Lower leg skin (tissue), 4 donors: Measurements from ENCODE around the gene PAK5. TPM values are rescaled to one million over a fixed set of nuclear protein-coding genes. Genes with fewer than 3 reads are reported as not detected.

ENCODE experiments used
- DNase-seq, 2 donors: peaks; one replicate each; pipeline ENCODE4 v3.0.0-alpha.2; 2019; ENCODE audit warnings: low spot score in 2 of 2
- H3K4me3 ChIP-seq: fragments of 200-600 bp; sonication (generic); 2 replicates; pipeline ENCODE4 v1.5.1; 2017; ENCODE audit warnings: mild to moderate bottlenecking, low read depth; ENCODE audit not compliant: poor library complexity, severe bottlenecking
- CTCF ChIP-seq, 3 donors: fragments of 450-650 bp; IDR thresholded peaks; one replicate each; pipeline ENCODE4 v1.5.1; 2016; ENCODE audit warnings: antibody characterized with exemption in 3 of 3, mild to moderate bottlenecking in 3 of 3, moderate library complexity in 2 of 3
- POLR2A ChIP-seq, 2 donors: fragments of 450-650 bp; IDR thresholded peaks; one replicate each; pipeline ENCODE4 v1.6.1; 2016 to 2017; ENCODE audit warnings: antibody characterized with exemption in 2 of 2, mild to moderate bottlenecking in 1 of 2, moderate library complexity in 1 of 2
- WGBS, 2 donors: methylation state at CpG; one replicate each; pipeline ENCODE4 v1.1.5; 2018; 5-methylcytosine and 5-hydroxymethylcytosine counted together
- intact Hi-C: fragments of 100-400 bp; cut with DNase I; formaldehyde crosslinking; loops from one replicate; pipeline ENCODE4 v1.15.0; 2023; ENCODE audit warnings: low total_unique reads
- total RNA-seq, 4 donors: library from RNA; depleted of rRNA; stranded (reverse); fragments of >200 nt; gene quantifications; one replicate each; pipeline ENCODE4 v1.1.0, GENCODE V29; 2016

PAK5 gene
- total RNA-seq, 4 donors from 2014 or later = 0.08 to 0.46 (median 0.18) TPM

GRCh38 chr20:9555781-9556180 lies 283.1 kb downstream of the PAK5 start:
- intact Hi-C loops = no loop called here
- 72 to 74% methylated on average over 2 of the region's 2 CpGs for WGBS, 2 donors
- TF ChIP-seq POLR2A (IDR thresholded peaks at IDR 0.05) (no peak), CTCF (IDR thresholded peaks at IDR 0.05) (no peak)

GRCh38 chr20:9551808-9552550 lies 286.9 kb downstream of the PAK5 start:
- TF ChIP-seq CTCF (IDR thresholded peaks at IDR 0.05) = no peak
- TF ChIP-seq POLR2A (IDR thresholded peaks at IDR 0.05) = no peak

More at GRCh38 chr20:9555781-9556180, 283.1 kb downstream of the PAK5 start:
- no peak for DNase-seq
- H3K4me3 ChIP-seq = no peak overlapping the region

GRCh38 chr20:9550871-9551270 lies 288.0 kb downstream of the PAK5 start:
- intact Hi-C loops = no loop called here
- TF ChIP-seq CTCF (IDR thresholded peaks at IDR 0.05) = no peak
- no peak for TF ChIP-seq POLR2A (IDR thresholded peaks at IDR 0.05)
- no peak for DNase-seq
- 69 to 74% methylated on average over 2 of the region's 2 CpGs for WGBS, 2 donors
- no peak overlapping the region for H3K4me3 ChIP-seq

More at GRCh38 chr20:9551808-9552550, 286.9 kb downstream of the PAK5 start:
- DNase-seq = no peak
- intact Hi-C loops = no loop called here
- WGBS, 2 donors = 60 to 61% methylated on average over 4 of the region's 4 CpGs
- H3K4me3 ChIP-seq = no peak overlapping the region

- TF ChIP-seq CTCF (IDR thresholded peaks at IDR 0.05) (no peak), POLR2A (IDR thresholded peaks at IDR 0.05) (no peak)
- intact Hi-C loops = no loop called here
These were observed 288.6 kb downstream of the PAK5 start for GRCh38 chr20:9550283-9550682.

GRCh38 chr20:9543214-9543613 lies 295.7 kb downstream of the PAK5 start:
- no peak for TF ChIP-seq CTCF (IDR thresholded peaks at IDR 0.05)
- TF ChIP-seq POLR2A (IDR thresholded peaks at IDR 0.05) = no peak
- intact Hi-C loops = no loop called here
- no peak overlapping the region for H3K4me3 ChIP-seq
- 56% methylated on average over 4 of the region's 4 CpGs for WGBS, 2 donors
- no peak for DNase-seq

More at GRCh38 chr20:9550283-9550682, 288.6 kb downstream of the PAK5 start:
- H3K4me3 ChIP-seq = no peak overlapping the region
- no peak for DNase-seq
- WGBS, 2 donors = 84 to 92% methylated on average over 1 of the region's 1 CpG
